GM08714 (cell line): ENCODE data around the gene NOS1.
"Not testable (repeated sequence)": the region's sequence is repeated elsewhere in the genome, so short reads cannot be mapped to it uniquely, and the experiment has no call there.

Source experiments
- H3K4me3 ChIP-seq: fragments of 200-500 bp; sonication (Bioruptor generic); 2 replicates; pipeline ENCODE4 v1.5.1; 2014; ENCODE audit warnings: mild to moderate bottlenecking, low read length, inconsistent platforms
- ZNF274 ChIP-seq: IDR thresholded peaks from 2 replicates; pipeline ENCODE4 v1.6.1; 2012; ENCODE audit warnings: mild to moderate bottlenecking, low read depth, low read length

Gene NOS1

GRCh38 chr12:117202556-117202955, 158.9 kb downstream of the NOS1 start:
- no peak for TF ChIP-seq ZNF274
- no peak overlapping the region for H3K4me3 ChIP-seq

DNA sequence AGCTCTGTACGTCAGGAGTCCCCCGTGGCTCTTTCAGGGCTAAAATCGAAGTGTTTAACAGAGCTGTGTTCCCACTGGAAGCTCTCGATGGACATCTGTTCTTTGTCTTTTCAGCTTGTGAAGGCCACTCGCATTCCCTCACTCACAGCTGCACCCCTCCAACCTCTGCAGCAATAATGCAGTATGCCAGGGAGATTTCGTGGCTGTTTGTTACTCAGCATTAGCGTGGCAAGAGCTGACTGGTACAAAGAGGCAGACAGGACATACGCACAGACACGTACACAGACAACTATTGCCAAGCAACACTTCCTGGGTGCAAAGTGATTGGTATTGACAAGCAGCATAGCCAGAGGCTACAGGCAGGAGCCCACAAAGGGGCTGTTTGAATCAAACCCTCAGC, 159.4 kb downstream of the NOS1 start:
- TF ChIP-seq ZNF274 = no peak
- no peak overlapping the region for H3K4me3 ChIP-seq

DNA sequence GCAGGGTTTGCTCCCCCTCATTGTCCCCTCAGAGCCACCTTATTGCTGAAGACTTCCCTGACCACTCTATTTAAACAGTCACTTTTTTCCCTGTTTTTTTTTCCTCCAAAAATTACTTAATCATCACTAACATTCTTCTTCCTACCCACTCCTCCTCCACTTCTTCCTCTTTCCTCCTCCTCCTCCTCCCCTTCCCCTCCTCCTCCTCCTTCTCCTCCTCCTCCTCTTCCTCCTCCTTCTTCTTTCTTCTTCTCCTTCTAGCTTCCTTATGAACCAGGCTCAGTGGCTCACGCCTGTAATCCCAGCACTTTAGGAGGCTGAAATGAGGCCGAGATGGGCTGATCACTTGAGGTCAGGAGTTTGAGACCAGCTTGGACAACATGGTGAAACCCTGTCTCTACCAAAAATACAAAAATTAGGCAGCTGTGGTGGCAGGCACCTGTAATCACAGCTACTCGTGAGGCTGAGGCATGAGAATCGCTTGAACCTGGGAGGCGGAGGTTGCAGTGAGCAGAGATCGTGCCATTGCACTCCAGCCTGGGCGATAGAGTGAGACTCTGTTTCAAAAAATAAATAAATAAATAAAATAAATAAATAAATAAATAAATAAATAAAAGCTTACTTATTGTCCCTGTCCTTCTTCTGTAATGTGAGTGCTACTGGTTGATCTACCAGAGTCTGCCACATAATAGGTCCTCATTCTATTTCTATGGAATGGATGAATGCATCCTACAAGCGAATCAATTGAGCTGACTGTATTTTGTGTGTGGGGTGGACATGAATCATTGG, 161.3 kb downstream of the NOS1 start:
- not testable (repeated sequence) for H3K4me3 ChIP-seq

DNA sequence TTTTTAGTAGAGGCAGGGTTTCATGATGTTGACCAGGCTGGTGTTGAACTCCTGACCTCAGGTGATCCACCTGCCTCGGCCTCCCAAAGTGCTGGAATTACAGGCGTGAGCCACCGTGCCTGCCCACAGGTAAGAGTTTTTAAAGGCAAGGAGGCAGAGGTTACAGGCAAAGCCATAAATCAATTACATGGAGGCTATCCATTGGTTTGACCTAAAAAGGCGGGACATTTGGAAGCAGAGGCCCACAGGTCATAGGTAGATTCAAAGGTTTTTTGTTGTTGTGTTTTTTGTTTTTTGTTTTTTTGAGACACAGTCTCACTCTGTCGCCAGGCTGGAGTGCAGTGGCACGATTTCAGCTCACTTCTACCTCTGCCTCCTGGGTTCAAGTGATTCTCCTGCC, 165.1 kb downstream of the NOS1 start:
- H3K4me3 ChIP-seq = not testable (repeated sequence)

GRCh38 chr12:117195027-117195426, 166.4 kb downstream of the NOS1 start:
- H3K4me3 ChIP-seq = not testable (repeated sequence)

DNA sequence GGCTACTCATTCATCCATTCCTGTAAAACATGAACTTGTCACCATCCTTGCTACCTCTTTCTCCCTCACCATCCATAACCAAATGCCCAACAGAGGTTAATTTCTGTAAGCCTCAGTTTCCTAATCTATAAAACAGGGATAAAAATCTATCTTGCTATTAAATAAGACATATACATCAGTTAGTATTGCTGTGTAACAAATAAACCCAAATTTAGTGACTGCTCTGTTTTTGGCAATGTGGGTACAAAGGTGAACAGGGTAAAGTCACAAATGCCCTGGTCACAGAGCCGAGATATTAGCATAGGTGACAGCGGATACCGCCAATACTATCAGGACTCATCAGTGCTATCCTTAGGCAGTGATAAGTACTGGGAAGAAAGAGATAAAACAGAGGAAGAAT, 167.5 kb downstream of the NOS1 start:
- no peak overlapping the region for H3K4me3 ChIP-seq
- no peak for TF ChIP-seq ZNF274

- H3K4me3 ChIP-seq = not testable (repeated sequence)
These were observed 168.8 kb downstream of the NOS1 start for GRCh38 chr12:117192581-117192980.

DNA sequence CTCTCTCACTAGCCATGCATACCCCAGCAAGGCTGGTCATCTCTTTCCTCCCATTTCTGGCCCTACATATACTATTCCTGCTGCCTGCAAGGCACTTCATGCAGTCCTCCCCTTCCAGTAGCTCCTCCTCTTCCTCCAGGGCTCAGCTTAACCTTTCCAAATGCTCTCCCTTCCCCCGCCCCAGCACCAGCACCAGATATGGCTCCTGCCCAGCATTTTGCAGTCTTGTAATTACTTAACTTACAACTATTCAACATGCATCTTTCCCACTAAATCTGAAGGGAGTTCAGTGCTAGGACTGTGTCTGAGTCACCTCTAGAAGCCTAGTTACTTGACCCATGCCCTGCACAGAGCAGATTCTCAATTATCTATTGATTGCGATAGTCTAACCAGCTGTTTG, 169.4 kb downstream of the NOS1 start:
- TF ChIP-seq ZNF274 = no peak
- H3K4me3 ChIP-seq = no peak overlapping the region

GRCh38 chr12:117190210-117190781, 171.1 kb downstream of the NOS1 start, which contains the start of gene FBXO21:
Gene FBXO21, minus strand, starts transcription at chr12:117190470. Its CDS starts 14 bp downstream, at chr12:117190456.
- no peak for TF ChIP-seq ZNF274
- H3K4me3 ChIP-seq = peak within 1 kb of the TSS; percentile 90

GRCh38 chr12:117189725-117190209, 171.7 kb downstream of the NOS1 start:
- H3K4me3 ChIP-seq = peak overlapping the region; percentile 90
- TF ChIP-seq ZNF274 = no peak

GRCh38 chr12:117188961-117189724, 172.3 kb downstream of the NOS1 start:
- no peak for TF ChIP-seq ZNF274
- H3K4me3 ChIP-seq = peak overlapping the region; percentile 90

DNA sequence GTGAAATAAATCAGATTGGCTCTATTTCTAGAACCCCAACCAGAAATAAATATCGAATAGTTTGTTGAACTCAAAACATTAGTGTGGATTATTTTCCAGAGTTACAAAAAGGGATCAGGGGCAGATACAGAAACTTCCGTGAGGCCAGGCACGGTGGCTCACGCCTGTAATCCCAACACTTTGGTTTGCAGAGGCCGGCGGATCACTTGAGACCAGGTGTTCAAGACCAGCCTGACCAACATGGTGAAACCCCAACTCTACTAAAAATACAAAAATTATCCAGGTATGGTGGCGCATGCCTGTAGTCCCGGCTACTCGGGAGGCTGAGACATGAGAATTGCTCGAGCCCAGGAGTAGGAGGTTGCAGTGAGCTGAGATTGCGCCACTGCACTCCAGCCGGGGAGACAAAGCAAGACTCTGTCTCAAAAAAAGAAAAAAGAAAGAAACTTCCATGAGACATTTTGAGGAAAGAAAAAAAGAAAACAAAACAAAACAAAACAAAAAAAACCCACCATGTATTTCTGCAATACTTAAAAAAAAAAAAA, 173.2 kb downstream of the NOS1 start:
- no peak for TF ChIP-seq ZNF274
- H3K4me3 ChIP-seq = no peak overlapping the region

DNA sequence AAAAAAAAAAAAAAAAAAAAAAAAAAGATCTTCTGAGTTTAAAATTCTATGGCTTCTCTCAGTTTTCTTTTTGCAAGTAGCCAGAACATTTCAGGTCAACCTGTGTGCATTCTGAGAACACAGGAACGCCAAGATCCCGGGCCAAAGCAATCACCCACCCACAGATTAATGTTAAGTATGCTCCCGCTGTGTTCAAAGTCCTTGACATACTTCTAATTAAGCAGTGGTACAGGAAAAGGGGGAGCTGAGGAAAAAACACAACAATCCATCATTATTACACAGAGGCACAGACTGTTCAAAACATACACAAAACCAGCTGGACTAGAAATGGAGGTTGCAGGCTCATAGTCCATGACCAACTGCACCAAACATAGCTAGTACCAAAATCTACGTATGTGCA, 174.0 kb downstream of the NOS1 start:
- TF ChIP-seq ZNF274 = no peak
- H3K4me3 ChIP-seq = no peak overlapping the region

DNA sequence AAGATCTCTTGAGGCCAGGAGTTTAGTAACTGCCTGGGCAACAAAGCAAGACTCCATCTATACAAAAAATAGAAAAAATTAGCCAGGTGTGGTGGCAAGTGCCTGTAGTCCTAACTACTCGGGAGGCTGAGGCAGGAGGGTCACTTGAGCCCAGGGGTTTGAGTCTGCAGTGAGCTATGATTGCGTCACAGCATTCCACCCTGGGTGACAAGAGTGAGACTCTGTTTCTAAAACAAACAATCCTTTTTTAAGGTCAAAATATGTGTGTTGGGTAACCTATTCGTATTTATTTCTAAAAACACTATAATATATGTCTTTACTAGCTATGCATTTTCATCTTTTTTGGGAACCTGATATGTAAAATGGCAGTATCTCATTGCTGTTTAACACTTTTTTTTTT, 178.6 kb downstream of the NOS1 start:
- no peak for TF ChIP-seq ZNF274
- H3K4me3 ChIP-seq = no peak overlapping the region

DNA sequence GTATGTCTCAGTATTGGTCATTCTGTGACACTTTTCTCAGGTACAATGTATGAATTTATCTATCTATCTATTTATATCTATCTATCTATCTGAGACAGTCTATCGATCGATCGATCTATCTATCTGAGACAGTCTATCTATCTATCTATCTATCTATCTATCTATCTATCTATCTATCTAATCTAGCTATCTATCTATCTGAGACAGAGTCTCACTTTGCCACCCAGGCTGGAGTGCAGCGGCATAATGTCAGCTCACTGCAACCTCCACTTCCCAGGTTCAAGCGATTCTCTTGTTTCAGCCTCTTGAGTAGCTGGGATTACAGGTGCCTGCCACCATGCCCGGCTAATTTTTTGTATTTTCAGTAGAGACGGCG, 180.0 kb downstream of the NOS1 start:
- H3K4me3 ChIP-seq = not testable (repeated sequence)
